ENCODE measurements around the gene DCXR. TPM values are rescaled to one million over a fixed set of nuclear protein-coding genes. Genes with fewer than 3 reads are reported as not detected.
A peak's percentile ranks its signal among the peaks of the same experiment; 100 is the strongest.

Gene DCXR
- total and polyA plus RNA-seq, 8 donors, result 34.8 to 108 (median 60.0) TPM

DNA sequence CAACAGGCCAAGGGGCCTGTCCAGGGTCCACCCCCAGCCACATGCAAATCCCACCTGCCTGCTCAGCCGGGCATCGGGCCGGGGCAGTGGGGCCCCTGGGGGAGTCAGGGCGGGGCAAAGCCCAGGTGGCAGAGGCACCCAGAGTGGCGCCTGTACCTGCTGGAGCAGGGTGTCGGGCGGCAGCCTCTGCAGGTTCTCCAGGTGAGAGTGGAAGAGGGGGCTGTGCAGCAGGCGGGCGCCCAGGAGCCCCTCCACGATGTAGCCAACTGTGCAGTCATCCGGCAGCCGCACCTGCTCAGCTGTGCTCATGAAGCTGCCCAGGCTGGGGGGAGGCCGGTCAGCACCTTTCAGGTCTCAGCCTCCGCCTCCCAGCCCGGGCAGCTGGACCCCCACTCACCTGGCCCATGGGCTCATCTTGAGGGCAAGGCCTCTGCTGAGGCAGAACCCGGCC is 12.0 kb upstream of the DCXR start:
- no peak for TF ChIP-seq CTCF (IDR thresholded peaks at IDR 0.05)
- Histone ChIP-seq H3K36me3 (no peaks in the 10 kb centered on the region), H3K9me3 (no peaks in the 10 kb centered on the region), H3K4me3 (no peak overlapping the region), H3K4me1 (peaks cover 0 to 11% (median 0%) of the 10 kb centered on the region in 3 donors), H3K27me3 (no peaks in the 10 kb centered on the region), H3K27ac (no peak overlapping the region)
- no peak for ATAC-seq
- peak in 3 of 6 donors; percentile 16 to 72 (median 39) for DNase-seq
- 92 to 97% methylated on average over 16 of the region's 16 CpGs for WGBS, 2 donors
- intact Hi-C loops (cut with DNase I), result no loop called here
- FAIRE-seq, result no peak

DNA sequence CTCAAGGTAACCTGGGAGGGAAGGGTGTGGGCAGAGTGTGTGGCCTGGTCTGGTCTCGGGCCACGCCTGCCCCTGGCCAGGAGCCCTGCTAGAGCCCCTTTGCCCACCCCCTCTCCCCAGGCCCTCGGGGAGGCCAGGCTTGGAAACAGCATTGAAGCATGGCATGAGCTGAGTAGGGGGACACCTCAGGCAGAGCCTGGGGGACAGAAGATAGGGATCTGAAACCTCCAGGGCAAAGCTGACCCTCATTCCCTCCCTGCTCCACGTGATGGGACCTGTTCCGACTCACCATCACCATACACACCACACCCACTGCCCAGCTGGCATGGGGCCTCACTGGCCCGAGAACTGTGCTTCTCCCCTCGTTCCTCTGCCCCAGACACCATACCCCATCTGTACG is 11.6 kb upstream of the DCXR start:
- Histone ChIP-seq H3K4me1 (peaks cover 0 to 11% (median 0%) of the 10 kb centered on the region in 3 donors), H3K9me3 (no peaks in the 10 kb centered on the region), H3K27ac (no peak overlapping the region), H3K27me3 (no peaks in the 10 kb centered on the region), H3K4me3 (no peak overlapping the region), H3K36me3 (no peaks in the 10 kb centered on the region)
- FAIRE-seq (no peak), DNase-seq (no peak), ATAC-seq (no peak)
- WGBS, 2 donors, result 90 to 95% methylated on average over 8 of the region's 8 CpGs
- TF ChIP-seq CTCF (IDR thresholded peaks at IDR 0.05), result no peak
- intact Hi-C loops (cut with DNase I), result no loop called here

GRCh38 chr17:82048571-82048971 is 11.1 kb upstream of the DCXR start:
- 89 to 90% methylated on average over 20 of the region's 20 CpGs for WGBS, 2 donors
- TF ChIP-seq CTCF (IDR thresholded peaks at IDR 0.05), result no peak
- intact Hi-C loops (cut with DNase I), result no loop called here
- FAIRE-seq (no peak), ATAC-seq (no peak), DNase-seq (peak in 2 of 6 donors; percentile 31 to 74)
- H3K4me3 ChIP-seq, result no peak overlapping the region
- H3K9me3 ChIP-seq, result no peaks in the 10 kb centered on the region
- H3K36me3 ChIP-seq, result no peaks in the 10 kb centered on the region
- no peaks in the 10 kb centered on the region for H3K27me3 ChIP-seq
- no peak overlapping the region for H3K27ac ChIP-seq
- peaks cover 0 to 11% (median 0%) of the 10 kb centered on the region in 3 donors for H3K4me1 ChIP-seq

GRCh38 chr17:82047914-82048570 is 10.5 kb upstream of the DCXR start:
- intact Hi-C loops (cut with DNase I), result no loop called here
- TF ChIP-seq CTCF (IDR thresholded peaks at IDR 0.05), result no peak
- H3K27ac ChIP-seq, result no peak overlapping the region
- WGBS, 2 donors, result 87 to 89% methylated on average over 25 of the region's 25 CpGs
- H3K9me3 ChIP-seq, result no peaks in the 10 kb centered on the region
- H3K4me3 ChIP-seq, result no peak overlapping the region
- H3K36me3 ChIP-seq, result no peaks in the 10 kb centered on the region
- ATAC-seq (no peak), DNase-seq (peak in 1 of 6 donors; percentile 70), FAIRE-seq (no peak)
- H3K4me1 ChIP-seq, result peaks cover 0 to 9% (median 0%) of the 10 kb centered on the region in 3 donors
- no peaks in the 10 kb centered on the region for H3K27me3 ChIP-seq

- no peaks in the 10 kb centered on the region for H3K9me3 ChIP-seq
- TF ChIP-seq CTCF (IDR thresholded peaks at IDR 0.05), result no peak
- 88% methylated on average over 24 of the region's 24 CpGs for WGBS, 2 donors
- no peak overlapping the region for H3K27ac ChIP-seq
- DNase-seq (peak in 1 of 6 donors; percentile 44), ATAC-seq (no peak), FAIRE-seq (no peak)
- H3K36me3 ChIP-seq, result no peaks in the 10 kb centered on the region
- no peaks in the 10 kb centered on the region for H3K27me3 ChIP-seq
- intact Hi-C loops (cut with DNase I), result no loop called here
- H3K4me1 ChIP-seq, result peaks cover 0 to 4% (median 0%) of the 10 kb centered on the region in 3 donors
- H3K4me3 ChIP-seq, result no peak overlapping the region
Measured at GRCh38 chr17:82047379-82047778, 9.9 kb upstream of the DCXR start.
